Calu3 (cell line): ENCODE data around the gene PPP1R17. TPM values are rescaled to one million over a fixed set of nuclear protein-coding genes. Genes with fewer than 3 reads are reported as not detected.

ENCODE experiments used
- BruUV-seq: library from RNA; stranded (reverse); fragments of 400-500 nt; replicated peaks from 2 replicates; lab custom pipeline; 2021; lab: Mats Ljungman, UMichigan
- CTCF ChIA-PET: fragments of 300-600 bp; sonication (Branson Sonifier 250); formaldehyde crosslinking; loops from one replicate; lab custom pipeline; 2022; ENCODE audit warnings: antibody characterized with exemption; lab: Charles Lee
- DNase-seq: peaks from one replicate; pipeline ENCODE4 v3.0.0; 2022
- H3K27ac Mint-ChIP-seq: one replicate; pipeline ENCODE4 v1.8.0; 2022; ENCODE audit warnings: mixed read lengths; ENCODE audit not compliant: unreplicated experiment
- H3K27me3 Mint-ChIP-seq: one replicate; pipeline ENCODE4 v1.8.0; 2022; ENCODE audit warnings: mixed read lengths; ENCODE audit not compliant: unreplicated experiment
- H3K36me3 Mint-ChIP-seq: one replicate; pipeline ENCODE4 v1.8.0; 2022; ENCODE audit warnings: mild to moderate bottlenecking, moderate library complexity, mixed read lengths; ENCODE audit not compliant: insufficient read depth, unreplicated experiment
- H3K4me1 Mint-ChIP-seq: one replicate; pipeline ENCODE4 v1.8.0; 2022; ENCODE audit warnings: mild to moderate bottlenecking, low read depth, mixed read lengths; ENCODE audit not compliant: unreplicated experiment
- H3K4me3 Mint-ChIP-seq: one replicate; pipeline ENCODE4 v1.8.0; 2022; ENCODE audit warnings: mild to moderate bottlenecking, low read depth, moderate library complexity, mixed read lengths; ENCODE audit not compliant: unreplicated experiment
- H3K9me3 Mint-ChIP-seq: one replicate; pipeline ENCODE4 v1.8.0; 2022; ENCODE audit warnings: low read depth, mixed read lengths; ENCODE audit not compliant: unreplicated experiment
- CTCF ChIP-seq: fragments of 200-600 bp; IDR thresholded peaks from one replicate; pipeline ENCODE4 v1.8.0; 2022; ENCODE audit warnings: antibody characterized with exemption; ENCODE audit not compliant: unreplicated experiment
- intact Hi-C: fragments of 100-400 bp; cut with micrococcal nuclease; formaldehyde crosslinking; loops from one replicate; pipeline ENCODE4 v1.10.0; 2022; ENCODE audit not compliant: unreplicated experiment
- total RNA-seq: library from RNA; stranded (reverse); gene quantifications from 2 replicates; pipeline ENCODE4 v1.2.3, GENCODE V29; 2022

The PPP1R17 gene
- total RNA-seq, 1 experiment from 2014 or later = not detected

- no peak overlapping the region for H3K4me3 Mint-ChIP-seq
- intact Hi-C loops = loop anchor here (5.0 kb wide), 2 partner anchors 295 to 605 kb away; no protein-coding TSS in a partner anchor
- H3K27me3 Mint-ChIP-seq = no peaks in the 10 kb centered on the region
- H3K27ac Mint-ChIP-seq = no peak overlapping the region
- no peak for TF ChIP-seq CTCF
- no peaks in the 10 kb centered on the region for H3K36me3 Mint-ChIP-seq
- no TSS peak for BruUV-seq
- no peaks in the 10 kb centered on the region for H3K9me3 Mint-ChIP-seq
- CTCF ChIA-PET = interaction anchor here (0.5 to 1.5 kb wide), 3 partner anchors 298 to 469 kb away, joined by 3 to 8 read pairs (median 4); no protein-coding TSS in a partner anchor
- DNase-seq = no peak
- H3K4me1 Mint-ChIP-seq = peaks cover 21% of the 10 kb centered on the region
Observed at GRCh38 chr7:31741852-31742251, 54.8 kb downstream of the PPP1R17 start.

- BruUV-seq = no TSS peak
- intact Hi-C loops = loop anchor here (1.0 to 5.0 kb wide), 6 partner anchors 293 to 731 kb away; no protein-coding TSS in a partner anchor
- no peaks in the 10 kb centered on the region for H3K27me3 Mint-ChIP-seq
- CTCF ChIA-PET = interaction anchor here (0.6 to 1.9 kb wide), 11 partner anchors 28 to 735 kb away, joined by 3 to 74 read pairs (median 6); no protein-coding TSS in a partner anchor
- no peaks in the 10 kb centered on the region for H3K36me3 Mint-ChIP-seq
- no peaks in the 10 kb centered on the region for H3K9me3 Mint-ChIP-seq
- no peak overlapping the region for H3K4me3 Mint-ChIP-seq
- H3K4me1 Mint-ChIP-seq = peaks cover 21% of the 10 kb centered on the region
- peak; percentile 82 for DNase-seq
- no peak overlapping the region for H3K27ac Mint-ChIP-seq
- TF ChIP-seq CTCF = peak; percentile 93
Observed at GRCh38 chr7:31744294-31744874, 57.4 kb downstream of the PPP1R17 start.

- CTCF ChIA-PET = interaction anchor here (0.6 to 1.0 kb wide), 2 partner anchors 457 to 555 kb away, joined by 3 read pairs; no protein-coding TSS in a partner anchor
- Mint-ChIP-seq H3K27ac (no peak overlapping the region), H3K9me3 (no peaks in the 10 kb centered on the region), H3K4me3 (no peak overlapping the region), H3K27me3 (no peaks in the 10 kb centered on the region), H3K36me3 (no peaks in the 10 kb centered on the region), H3K4me1 (peaks cover 21% of the 10 kb centered on the region)
- intact Hi-C loops = no loop called here
- DNase-seq = no peak
- no peak for TF ChIP-seq CTCF
- BruUV-seq = no TSS peak
Observed at GRCh38 chr7:31747553-31747952, 60.5 kb downstream of the PPP1R17 start.

- H3K4me1 Mint-ChIP-seq = peaks cover 21% of the 10 kb centered on the region
- intact Hi-C loops = no loop called here
- no TSS peak for BruUV-seq
- no peak overlapping the region for H3K4me3 Mint-ChIP-seq
- H3K27me3 Mint-ChIP-seq = no peaks in the 10 kb centered on the region
- CTCF ChIA-PET = interaction anchor here (1.0 to 1.6 kb wide), 2 partner anchors 78 to 456 kb away, joined by 3 to 4 read pairs; no protein-coding TSS in a partner anchor
- H3K27ac Mint-ChIP-seq = no peak overlapping the region
- no peak for DNase-seq
- H3K36me3 Mint-ChIP-seq = no peaks in the 10 kb centered on the region
- no peaks in the 10 kb centered on the region for H3K9me3 Mint-ChIP-seq
- no peak for TF ChIP-seq CTCF
Observed at GRCh38 chr7:31748084-31748483, 61.1 kb downstream of the PPP1R17 start.
